ENCODE data around the gene DNAH2.

DNAH2 gene

GRCh38 chr17:7840875-7841274 is 123.3 kb downstream of the DNAH2 start:
- DNase-seq: no peak

- peak; percentile 74 to 84 for DNase-seq
Observed at GRCh38 chr17:7841396-7841914, 123.9 kb downstream of the DNAH2 start.

DNA sequence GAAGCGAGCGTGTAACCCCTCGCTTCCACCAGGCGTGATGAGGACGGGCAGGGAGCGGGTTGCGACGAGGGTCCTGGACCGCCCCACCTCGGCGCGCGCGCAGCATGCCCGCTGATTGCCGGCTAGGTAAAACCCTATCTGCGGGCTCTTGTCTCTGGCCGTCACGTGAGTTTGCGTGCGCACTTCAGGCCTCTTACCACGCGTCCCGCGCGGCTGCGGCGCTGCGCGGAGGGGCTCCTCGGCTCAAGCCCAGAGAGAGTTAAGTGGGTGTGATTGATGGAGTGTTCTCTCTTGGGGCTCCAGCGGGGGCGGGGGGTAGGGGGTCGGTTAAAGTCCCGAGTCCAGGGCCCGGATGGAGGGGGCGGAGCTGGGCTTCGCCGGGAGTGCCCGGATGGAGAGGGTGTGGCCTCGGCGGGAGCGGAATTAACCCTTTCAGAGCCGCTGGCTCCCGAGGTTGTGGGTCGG is 124.4 kb downstream of the DNAH2 start:
- DNase-seq: peak; percentile 88 to 91

GRCh38 chr17:7842380-7843256 is 125.1 kb downstream of the DNAH2 start:
- peak; percentile 66 to 67 for DNase-seq

DNA sequence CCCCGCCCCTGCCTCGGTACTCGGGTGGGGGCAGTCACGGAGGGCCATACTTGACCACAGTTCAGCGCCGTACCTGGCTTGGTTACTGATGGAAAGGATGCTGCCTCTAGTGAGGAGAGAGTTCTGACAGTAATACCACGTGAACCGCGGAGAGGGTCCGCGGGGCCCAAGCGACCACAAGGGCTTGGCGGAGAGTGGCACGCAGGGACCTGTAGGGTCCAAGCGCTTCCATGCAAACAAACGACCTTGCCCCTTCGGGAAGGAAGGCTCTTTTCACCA is 125.7 kb downstream of the DNAH2 start:
- DNase-seq: no peak

DNA sequence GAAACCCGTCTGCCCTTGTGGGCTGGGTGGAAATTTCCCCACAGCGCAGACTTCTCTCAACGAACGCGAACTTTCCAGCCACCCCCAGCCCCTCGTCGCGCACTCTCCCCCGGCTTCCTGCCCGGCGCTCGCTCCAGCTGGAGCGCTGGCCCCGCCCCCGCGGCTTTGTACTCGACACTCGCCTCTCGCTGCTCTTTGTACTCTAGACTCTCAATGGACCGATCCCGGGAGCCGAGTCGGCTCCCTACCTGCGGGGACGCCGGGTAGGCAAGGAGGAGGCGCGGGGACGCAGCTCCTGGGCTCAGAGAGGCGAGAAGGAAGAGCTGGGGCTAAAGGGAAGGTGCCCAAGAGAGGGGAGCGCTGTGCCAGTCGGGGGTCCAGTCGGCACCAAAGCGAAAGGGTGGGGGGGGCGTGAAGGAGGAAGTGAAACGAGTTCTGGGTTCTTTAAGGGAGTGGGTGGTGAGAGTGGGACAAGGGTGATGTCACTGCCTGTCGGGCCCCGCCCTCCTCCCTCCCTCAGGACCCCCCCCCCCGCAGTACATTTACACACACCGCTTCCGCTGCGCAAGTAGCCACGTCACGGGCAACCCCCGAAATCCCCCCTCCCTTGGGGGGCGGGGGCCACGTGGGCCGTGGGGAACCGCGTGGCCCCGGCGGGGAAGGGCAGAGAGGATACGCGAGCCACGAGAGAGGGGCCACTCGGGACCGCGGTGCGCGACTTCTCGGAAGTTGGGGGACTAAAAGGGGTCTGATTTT is 126.2 kb downstream of the DNAH2 start:
- peak; percentile 86 for DNase-seq

DNA sequence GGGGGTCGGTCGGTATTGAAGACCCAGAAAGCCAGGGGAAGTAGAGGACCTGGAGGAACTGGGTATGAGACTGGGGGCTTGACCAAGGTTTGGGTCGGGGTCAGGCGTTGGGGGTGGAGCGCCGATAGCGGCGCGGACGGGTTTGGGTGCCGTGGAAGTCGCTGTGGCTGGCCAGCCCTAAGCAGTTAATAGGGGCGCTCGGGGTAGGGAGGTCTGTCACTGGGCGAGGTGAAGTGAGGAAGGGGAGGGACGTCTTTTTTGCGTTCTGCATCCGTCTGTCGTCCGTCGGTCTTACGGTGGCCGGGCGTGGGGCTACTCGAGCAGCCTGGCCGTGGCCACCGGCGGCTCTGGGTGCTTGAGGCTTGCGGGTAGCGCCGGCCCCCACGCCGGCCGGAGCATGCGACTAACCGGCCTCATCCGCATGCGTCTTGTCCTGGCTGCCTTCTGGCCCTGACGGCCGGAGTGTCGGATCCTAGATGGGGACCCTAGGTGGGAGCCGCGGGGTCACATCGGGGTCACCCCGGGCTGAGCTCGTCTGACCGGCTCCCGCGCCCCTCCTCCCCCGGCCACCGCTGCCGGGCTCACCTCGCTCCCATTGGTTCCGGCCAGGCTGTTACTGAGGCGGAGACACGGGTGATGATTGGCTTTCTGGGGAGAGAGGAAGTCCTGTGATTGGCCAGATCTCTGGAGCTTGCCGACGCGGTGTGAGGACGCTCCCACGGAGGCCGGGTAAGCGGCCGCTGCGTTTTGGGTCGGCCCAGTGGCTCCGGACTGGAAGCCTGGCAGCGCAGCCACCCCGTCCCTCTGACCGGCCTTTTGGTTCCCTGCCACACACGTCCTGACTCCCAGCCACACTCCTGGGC is 127.0 kb downstream of the DNAH2 start:
- peak; percentile 95 to 98 for DNase-seq

DNA sequence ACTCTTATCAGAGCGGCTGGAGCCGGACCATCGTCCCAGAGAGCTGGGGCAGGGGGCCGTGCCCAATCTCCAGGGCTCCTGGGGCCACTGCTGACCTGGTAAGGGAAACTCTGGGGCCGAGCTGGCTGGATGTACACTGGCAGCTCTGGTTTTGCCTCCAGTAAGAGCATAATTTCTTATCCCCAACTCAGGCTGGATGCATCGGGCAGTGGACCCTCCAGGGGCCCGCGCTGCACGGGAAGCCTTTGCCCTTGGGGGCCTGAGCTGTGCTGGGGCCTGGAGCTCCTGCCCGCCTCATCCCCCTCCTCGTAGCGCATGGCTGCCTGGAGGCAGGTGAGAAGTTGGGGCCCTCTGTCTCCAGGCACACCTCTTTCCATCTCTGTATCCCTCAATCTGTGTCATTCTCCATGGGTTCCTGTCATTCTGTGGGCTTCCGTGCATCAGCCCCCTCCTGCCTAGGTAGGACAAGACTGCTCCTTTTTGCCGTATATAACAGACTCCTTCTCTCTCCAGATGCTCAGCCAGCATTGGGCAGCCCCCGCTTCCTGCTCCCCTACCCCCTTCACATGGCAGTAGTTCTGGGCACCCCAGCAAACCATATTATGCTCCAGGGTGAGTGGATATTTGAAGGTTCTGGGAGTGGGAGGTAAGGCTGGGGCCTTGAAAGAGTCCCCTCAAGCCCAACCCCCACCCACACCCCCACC is 128.0 kb downstream of the DNAH2 start:
- DNase-seq: no peak

GRCh38 chr17:7846063-7846735 is 128.7 kb downstream of the DNAH2 start:
- DNase-seq: no peak

- DNase-seq: no peak
Observed at GRCh38 chr17:7846765-7847661, 129.5 kb downstream of the DNAH2 start.

GRCh38 chr17:7848131-7848579 is 130.6 kb downstream of the DNAH2 start:
- no peak for DNase-seq

- DNase-seq: no peak
Observed at GRCh38 chr17:7848739-7849129, 131.2 kb downstream of the DNAH2 start.

- DNase-seq: no peak
Observed at GRCh38 chr17:7849130-7849750, 131.7 kb downstream of the DNAH2 start.

DNA sequence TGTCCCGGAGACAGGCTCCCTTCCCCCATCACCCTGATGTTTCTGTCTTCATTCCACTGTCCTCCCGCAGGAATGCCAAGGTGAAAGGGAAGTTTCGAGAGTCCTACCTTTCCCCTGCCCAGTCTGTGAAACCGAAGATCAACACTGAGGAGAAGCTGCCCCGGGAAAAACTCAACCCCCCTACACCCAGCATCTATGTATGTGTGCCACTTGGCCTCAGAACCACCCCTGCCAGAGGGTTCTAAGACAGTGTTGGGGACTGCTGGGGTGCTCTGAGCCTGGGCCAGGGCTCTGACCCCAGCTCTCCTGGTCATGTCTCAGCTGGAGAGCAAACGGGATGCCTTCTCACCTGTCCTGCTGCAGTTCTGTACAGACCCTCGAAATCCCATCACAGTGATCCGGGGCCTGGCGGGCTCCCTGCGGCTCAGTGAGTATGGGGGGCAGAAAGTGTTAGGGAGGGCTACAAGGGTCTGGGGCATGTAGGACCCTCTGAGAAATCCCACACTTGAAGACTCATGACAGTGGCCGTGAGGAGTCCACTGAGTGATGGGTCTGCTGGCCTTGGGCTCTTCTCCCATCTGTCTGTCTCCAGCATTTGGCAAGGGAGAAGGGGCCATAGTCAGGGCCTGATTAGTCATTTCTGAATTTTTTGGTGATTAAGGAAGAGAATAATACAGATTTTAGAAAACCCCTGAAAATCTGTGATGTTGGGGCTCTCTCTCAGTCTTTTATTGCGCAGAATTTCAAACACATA is 132.4 kb downstream of the DNAH2 start:
- no peak for DNase-seq

DNA sequence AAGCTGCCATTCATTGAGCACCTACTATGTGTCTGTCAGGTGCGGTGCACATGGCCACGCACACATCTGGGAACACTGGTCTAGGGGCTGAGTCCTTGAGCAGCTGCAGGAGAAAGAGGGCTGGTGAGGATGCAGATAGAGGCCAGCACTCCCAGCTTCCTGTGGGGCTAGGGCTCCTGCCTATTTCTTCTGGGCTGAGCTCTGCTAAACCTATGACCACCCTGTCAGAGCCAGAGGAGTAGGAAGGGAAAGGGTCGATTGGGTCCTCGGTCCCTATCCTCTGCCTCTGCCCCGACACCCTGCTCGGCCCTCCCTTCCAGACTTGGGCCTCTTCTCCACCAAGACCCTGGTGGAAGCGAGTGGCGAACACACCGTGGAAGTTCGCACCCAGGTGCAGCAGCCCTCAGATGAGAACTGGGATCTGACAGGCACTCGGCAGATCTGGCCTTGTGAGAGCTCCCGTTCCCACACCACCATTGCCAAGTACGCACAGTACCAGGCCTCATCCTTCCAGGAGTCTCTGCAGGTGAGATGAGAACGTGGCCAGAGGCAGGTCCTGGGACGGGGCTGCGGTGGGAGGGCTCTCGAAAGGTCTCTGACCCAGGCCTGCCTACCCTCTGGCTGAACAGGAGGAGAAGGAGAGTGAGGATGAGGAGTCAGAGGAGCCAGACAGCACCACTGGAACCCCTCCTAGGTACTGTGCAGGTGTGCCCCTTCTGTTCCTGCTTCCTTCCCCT is 133.3 kb downstream of the DNAH2 start:
- no peak for DNase-seq

- peak; percentile 94 to 95 for DNase-seq
Observed at GRCh38 chr17:7851438-7852261, 134.1 kb downstream of the DNAH2 start.

DNA sequence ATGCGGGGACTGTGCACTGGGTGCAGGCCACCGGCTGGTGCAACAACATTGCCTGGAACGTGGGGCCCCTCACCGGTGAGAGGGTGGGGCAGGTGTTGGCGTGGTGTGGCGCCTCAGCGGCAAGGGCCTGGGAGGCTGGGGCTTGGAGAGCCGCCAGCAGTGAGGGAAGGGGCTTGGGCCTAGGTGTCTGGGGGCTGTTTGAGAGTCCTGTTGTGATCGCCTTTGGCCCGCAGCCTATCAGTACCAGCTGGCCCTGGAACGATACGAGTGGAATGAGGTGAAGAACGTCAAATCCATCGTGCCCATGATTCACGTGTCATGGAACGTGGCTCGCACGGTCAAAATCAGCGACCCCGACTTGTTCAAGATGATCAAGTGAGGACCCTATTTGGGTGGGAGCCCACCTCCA is 134.7 kb downstream of the DNAH2 start:
- no peak for DNase-seq
